ENCODE measurements around the gene TTC39A. TPM values are rescaled to one million over a fixed set of nuclear protein-coding genes. Genes with fewer than 3 reads are reported as not detected.

Gene TTC39A
- total RNA-seq, 1 donor from 2014 or later: 1.4 TPM

DNA sequence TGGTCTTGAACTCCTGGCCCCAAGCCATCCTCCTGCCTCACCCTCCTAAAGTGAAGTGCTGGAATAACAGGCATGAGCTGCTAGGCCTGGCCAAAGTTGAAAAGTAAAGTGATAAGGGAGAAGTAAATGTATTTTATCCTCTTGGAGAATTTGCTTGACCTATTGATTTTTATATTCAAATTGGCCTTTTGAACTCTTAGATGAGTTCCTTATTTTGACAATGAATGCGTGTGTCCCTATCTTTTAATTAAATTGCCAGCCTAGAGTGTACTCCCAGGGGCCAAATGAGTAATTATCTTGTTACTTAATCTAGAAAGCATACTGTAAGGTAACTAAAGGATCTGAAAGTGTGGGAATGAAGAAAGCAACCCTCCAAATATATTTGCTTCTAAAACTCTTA is 82.9 kb downstream of the TTC39A start:
- Mint-ChIP-seq H3K9me3 (ENCODE audit: unreplicated experiment) (no peaks in the 10 kb centered on the region), H3K27me3 (ENCODE audit: low read depth, unreplicated experiment) (no peaks in the 10 kb centered on the region), H3K36me3 (ENCODE audit: low read depth, unreplicated experiment) (no peaks in the 10 kb centered on the region), H3K27ac (ENCODE audit: unreplicated experiment) (no peak overlapping the region), H3K4me3 (ENCODE audit: unreplicated experiment) (no peak overlapping the region), H3K4me1 (ENCODE audit: low read depth, unreplicated experiment) (no peaks in the 10 kb centered on the region)
- H3K4me3 ChIP-seq (ENCODE audit: insufficient read depth, low read depth, low read length): no peak overlapping the region
- FAIRE-seq (no peak), DNase-seq (ENCODE audit: low read depth) (no peak)
- no peaks in the 10 kb centered on the region for H3K27me3 ChIP-seq (ENCODE audit: insufficient read depth, low read length)
- H3K36me3 ChIP-seq (ENCODE audit: insufficient read depth, low read length): no peaks in the 10 kb centered on the region
- H3K4me1 ChIP-seq (ENCODE audit: insufficient read depth, low read length): no peaks in the 10 kb centered on the region
- H3K4me2 ChIP-seq (ENCODE audit: low read length): no peak overlapping the region
- no peak overlapping the region for H3K9ac ChIP-seq (ENCODE audit: low read length)
- no peak overlapping the region for H2AFZ ChIP-seq (ENCODE audit: low read depth, low read length)
- H3K27ac ChIP-seq (ENCODE audit: low read depth, low read length): no peak overlapping the region
- peaks cover 99% of the 10 kb centered on the region for H3K79me2 ChIP-seq (ENCODE audit: insufficient read depth, low read length)
- H3K9me3 ChIP-seq (ENCODE audit: insufficient read depth, low read depth, low read length): no peaks in the 10 kb centered on the region
- H4K20me1 ChIP-seq (ENCODE audit: insufficient read depth, low read length): peaks cover 86% of the 10 kb centered on the region
- no peak for TF ChIP-seq EZH2 (IDR thresholded peaks at IDR 0.05; ENCODE audit: insufficient read depth, low read length)
- TF ChIP-seq, protein P1, sequence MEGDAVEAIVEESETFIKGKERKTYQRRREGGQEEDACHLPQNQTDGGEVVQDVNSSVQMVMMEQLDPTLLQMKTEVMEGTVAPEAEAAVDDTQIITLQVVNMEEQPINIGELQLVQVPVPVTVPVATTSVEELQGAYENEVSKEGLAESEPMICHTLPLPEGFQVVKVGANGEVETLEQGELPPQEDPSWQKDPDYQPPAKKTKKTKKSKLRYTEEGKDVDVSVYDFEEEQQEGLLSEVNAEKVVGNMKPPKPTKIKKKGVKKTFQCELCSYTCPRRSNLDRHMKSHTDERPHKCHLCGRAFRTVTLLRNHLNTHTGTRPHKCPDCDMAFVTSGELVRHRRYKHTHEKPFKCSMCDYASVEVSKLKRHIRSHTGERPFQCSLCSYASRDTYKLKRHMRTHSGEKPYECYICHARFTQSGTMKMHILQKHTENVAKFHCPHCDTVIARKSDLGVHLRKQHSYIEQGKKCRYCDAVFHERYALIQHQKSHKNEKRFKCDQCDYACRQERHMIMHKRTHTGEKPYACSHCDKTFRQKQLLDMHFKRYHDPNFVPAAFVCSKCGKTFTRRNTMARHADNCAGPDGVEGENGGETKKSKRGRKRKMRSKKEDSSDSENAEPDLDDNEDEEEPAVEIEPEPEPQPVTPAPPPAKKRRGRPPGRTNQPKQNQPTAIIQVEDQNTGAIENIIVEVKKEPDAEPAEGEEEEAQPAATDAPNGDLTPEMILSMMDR (IDR thresholded peaks at IDR 0.05; ENCODE audit: insufficient read depth, low read depth, low read length): no peak

DNA sequence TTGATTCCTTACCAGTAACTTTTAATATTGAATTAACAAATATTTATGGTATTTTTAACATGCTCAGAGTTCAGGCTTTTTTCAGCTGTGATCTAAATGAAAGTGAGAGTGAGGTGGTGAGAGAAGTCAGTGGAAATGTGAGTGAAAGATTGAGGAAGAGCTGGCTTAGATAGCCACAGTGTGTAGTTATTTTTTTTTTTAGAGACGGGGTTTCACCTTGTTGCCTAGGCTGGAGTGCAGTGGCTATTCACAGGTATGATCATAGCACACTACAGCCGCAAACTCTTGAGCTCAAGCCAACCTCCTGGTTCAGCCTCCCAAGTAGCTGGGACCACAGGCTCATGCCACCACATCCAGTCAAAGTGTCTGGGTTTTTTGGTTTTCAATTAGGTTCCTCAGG is 83.3 kb downstream of the TTC39A start:
- FAIRE-seq: no peak
- no peaks in the 10 kb centered on the region for H3K27me3 Mint-ChIP-seq (ENCODE audit: low read depth, unreplicated experiment)
- H3K36me3 Mint-ChIP-seq (ENCODE audit: low read depth, unreplicated experiment): no peaks in the 10 kb centered on the region
- H2AFZ ChIP-seq (ENCODE audit: low read depth, low read length): no peak overlapping the region
- H3K4me1 Mint-ChIP-seq (ENCODE audit: low read depth, unreplicated experiment): no peaks in the 10 kb centered on the region
- H3K4me3 ChIP-seq (ENCODE audit: insufficient read depth, low read depth, low read length): no peak overlapping the region
- H3K9ac ChIP-seq (ENCODE audit: low read length): no peak overlapping the region
- peaks cover 86% of the 10 kb centered on the region for H4K20me1 ChIP-seq (ENCODE audit: insufficient read depth, low read length)
- TF ChIP-seq EZH2 (IDR thresholded peaks at IDR 0.05; ENCODE audit: insufficient read depth, low read length): no peak
- TF ChIP-seq, protein P1 (IDR thresholded peaks at IDR 0.05; ENCODE audit: insufficient read depth, low read depth, low read length): no peak
- H3K79me2 ChIP-seq (ENCODE audit: insufficient read depth, low read length): peaks cover 99% of the 10 kb centered on the region
- no peak overlapping the region for H3K4me2 ChIP-seq (ENCODE audit: low read length)
- no peak overlapping the region for H3K27ac ChIP-seq (ENCODE audit: low read depth, low read length)
- no peaks in the 10 kb centered on the region for H3K27me3 ChIP-seq (ENCODE audit: insufficient read depth, low read length)
- no peaks in the 10 kb centered on the region for H3K4me1 ChIP-seq (ENCODE audit: insufficient read depth, low read length)
- no peaks in the 10 kb centered on the region for H3K36me3 ChIP-seq (ENCODE audit: insufficient read depth, low read length)
- no peak overlapping the region for H3K4me3 Mint-ChIP-seq (ENCODE audit: unreplicated experiment)
- H3K9me3 ChIP-seq (ENCODE audit: insufficient read depth, low read depth, low read length): no peaks in the 10 kb centered on the region
- H3K27ac Mint-ChIP-seq (ENCODE audit: unreplicated experiment): no peak overlapping the region
- no peak for DNase-seq (ENCODE audit: low read depth)
- H3K9me3 Mint-ChIP-seq (ENCODE audit: unreplicated experiment): no peaks in the 10 kb centered on the region

DNA sequence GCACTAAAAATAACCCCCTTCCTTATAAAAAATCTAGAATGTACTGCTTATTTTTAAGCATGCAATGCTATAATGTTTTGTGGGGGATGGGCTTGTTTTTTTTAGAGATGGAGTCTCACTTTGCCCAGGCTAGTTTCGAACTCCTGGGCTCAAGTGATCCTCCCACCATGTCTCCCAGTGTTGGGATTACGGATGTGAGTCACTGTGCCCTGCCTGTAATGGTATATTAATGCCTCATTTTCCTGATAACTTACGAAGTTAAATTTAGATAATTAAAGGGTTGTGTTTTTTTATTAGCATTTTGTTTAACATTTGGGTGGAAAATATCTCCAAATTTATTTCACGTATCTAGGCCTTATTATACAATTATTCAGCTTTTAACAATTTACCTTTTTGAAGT is 87.8 kb downstream of the TTC39A start:
- Mint-ChIP-seq H3K36me3 (ENCODE audit: low read depth, unreplicated experiment) (no peaks in the 10 kb centered on the region), H3K4me3 (ENCODE audit: unreplicated experiment) (no peak overlapping the region), H3K9me3 (ENCODE audit: unreplicated experiment) (no peaks in the 10 kb centered on the region), H3K27ac (ENCODE audit: unreplicated experiment) (no peak overlapping the region), H3K27me3 (ENCODE audit: low read depth, unreplicated experiment) (no peaks in the 10 kb centered on the region), H3K4me1 (ENCODE audit: low read depth, unreplicated experiment) (peaks cover 20% of the 10 kb centered on the region)
- no peak overlapping the region for H3K4me2 ChIP-seq (ENCODE audit: low read length)
- H3K4me3 ChIP-seq (ENCODE audit: insufficient read depth, low read depth, low read length): no peak overlapping the region
- H3K27ac ChIP-seq (ENCODE audit: low read depth, low read length): no peak overlapping the region
- H3K36me3 ChIP-seq (ENCODE audit: insufficient read depth, low read length): no peaks in the 10 kb centered on the region
- H3K4me1 ChIP-seq (ENCODE audit: insufficient read depth, low read length): peaks cover 7% of the 10 kb centered on the region
- FAIRE-seq (no peak), DNase-seq (ENCODE audit: low read depth) (no peak)
- TF ChIP-seq, protein P1 (IDR thresholded peaks at IDR 0.05; ENCODE audit: insufficient read depth, low read depth, low read length): no peak
- TF ChIP-seq EZH2 (IDR thresholded peaks at IDR 0.05; ENCODE audit: insufficient read depth, low read length): no peak
- H3K79me2 ChIP-seq (ENCODE audit: insufficient read depth, low read length): peaks cover 100% of the 10 kb centered on the region
- no peaks in the 10 kb centered on the region for H3K9me3 ChIP-seq (ENCODE audit: insufficient read depth, low read depth, low read length)
- H4K20me1 ChIP-seq (ENCODE audit: insufficient read depth, low read length): peaks cover 97% of the 10 kb centered on the region
- no peak overlapping the region for H3K9ac ChIP-seq (ENCODE audit: low read length)
- no peak overlapping the region for H2AFZ ChIP-seq (ENCODE audit: low read depth, low read length)
- no peaks in the 10 kb centered on the region for H3K27me3 ChIP-seq (ENCODE audit: insufficient read depth, low read length)
